ENCODE data around the gene KRTAP10-1.

Gene KRTAP10-1

GRCh38 chr21:44547656-44548331, 7.8 kb upstream of the KRTAP10-1 start:
- no peak for DNase-seq

- DNase-seq, result no peak
These were observed 4.6 kb upstream of the KRTAP10-1 start for GRCh38 chr21:44544566-44544965.

- DNase-seq, result no peak
These were observed 2.7 kb upstream of the KRTAP10-1 start for GRCh38 chr21:44542716-44543115.

GRCh38 chr21:44540741-44541288, 820 bp upstream of the KRTAP10-1 start:
- no peak for DNase-seq

- DNase-seq, result no peak
These were observed 949 bp downstream of the KRTAP10-1 start for GRCh38 chr21:44539046-44539445.

- no peak for DNase-seq
These were observed 1.8 kb downstream of the KRTAP10-1 start for GRCh38 chr21:44537930-44538911.

- DNase-seq, result no peak
These were observed 4.0 kb downstream of the KRTAP10-1 start for GRCh38 chr21:44535963-44536362.

GRCh38 chr21:44534688-44535087, 5.3 kb downstream of the KRTAP10-1 start:
- no peak for DNase-seq

- DNase-seq, result no peak
These were observed 5.9 kb downstream of the KRTAP10-1 start for GRCh38 chr21:44533891-44534627.

GRCh38 chr21:44533121-44533890, 6.7 kb downstream of the KRTAP10-1 start:
- no peak for DNase-seq

GRCh38 chr21:44532712-44533111, 7.3 kb downstream of the KRTAP10-1 start:
- no peak for DNase-seq

GRCh38 chr21:44531606-44532564, 8.1 kb downstream of the KRTAP10-1 start:
- DNase-seq, result peak; percentile 24 to 67

- DNase-seq, result no peak
These were observed 8.9 kb downstream of the KRTAP10-1 start for GRCh38 chr21:44530903-44531605.

GRCh38 chr21:44530221-44530902, 9.6 kb downstream of the KRTAP10-1 start:
- no peak for DNase-seq

- DNase-seq, result no peak
These were observed 10.4 kb downstream of the KRTAP10-1 start for GRCh38 chr21:44529503-44530125.

- DNase-seq, result no peak
These were observed 11.0 kb downstream of the KRTAP10-1 start for GRCh38 chr21:44529011-44529421.

- DNase-seq, result no peak
These were observed 11.4 kb downstream of the KRTAP10-1 start for GRCh38 chr21:44528634-44528995.

GRCh38 chr21:44527983-44528633, 11.9 kb downstream of the KRTAP10-1 start:
- DNase-seq, result no peak

Data from SHP77 (cell line).